Fibroblast of villous mesenchyme (primary cell): ENCODE results near the gene PBX1. TPM values are rescaled to one million over a fixed set of nuclear protein-coding genes. Genes with fewer than 3 reads are reported as not detected.

Experiments
- DNase-seq: peaks from one replicate; pipeline ENCODE4 v3.0.0-alpha.2; 2010; ENCODE audit warnings: low read depth
- H3K4me3 ChIP-seq: 2 replicates; pipeline ENCODE4 v1.5.1; 2011; ENCODE audit warnings: low read depth, mild to moderate bottlenecking, low read length
- total RNA-seq: library from RNA; depleted of rRNA; stranded (reverse); fragments of >200 nt; gene quantifications from 2 replicates; pipeline ENCODE4 v1.2.3, GENCODE V29; 2012
- TF ChIP-seq, protein P1 (sequence below): IDR thresholded peaks from 2 replicates; pipeline ENCODE4 v1.5.1; 2012; ENCODE audit warnings: low read depth, mild to moderate bottlenecking, low read length; ENCODE audit not compliant: insufficient read depth

The PBX1 gene
- total RNA-seq, 1 donor = 67.4 TPM

DNA sequence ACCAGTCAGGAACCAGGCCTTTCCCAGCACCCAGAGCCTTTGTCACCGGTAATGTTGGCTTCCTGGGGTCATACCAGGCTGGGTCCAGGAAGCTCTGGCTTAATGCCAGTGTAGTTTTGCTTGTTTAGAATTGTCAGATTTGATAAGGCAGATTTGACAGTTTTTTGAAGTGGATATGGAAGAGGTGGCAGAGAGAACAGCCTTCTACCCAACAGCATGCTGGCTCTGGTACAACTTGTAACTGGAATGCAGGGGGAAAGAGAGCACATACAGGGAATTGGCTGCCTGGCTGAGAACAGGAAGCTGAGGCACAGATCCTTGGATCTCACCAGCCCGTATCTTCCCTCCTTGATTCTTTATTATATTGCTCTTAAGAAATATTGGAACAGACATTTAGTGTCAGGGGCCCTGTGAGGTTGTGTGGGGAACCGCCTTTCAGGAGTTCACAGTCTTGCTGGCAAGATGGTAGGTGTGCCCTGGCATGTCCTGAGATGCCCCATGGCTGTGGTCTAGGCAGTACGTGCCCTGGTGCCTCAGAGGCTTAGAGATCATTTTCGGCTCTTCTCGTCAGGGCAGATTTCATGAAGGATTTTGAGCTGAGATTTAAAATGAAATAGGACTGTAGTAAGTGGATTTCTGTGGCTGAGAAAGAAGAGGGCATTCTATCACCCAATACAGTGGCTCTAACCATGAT lies 227.0 kb downstream of the PBX1 start:
- no peak for DNase-seq

DNA sequence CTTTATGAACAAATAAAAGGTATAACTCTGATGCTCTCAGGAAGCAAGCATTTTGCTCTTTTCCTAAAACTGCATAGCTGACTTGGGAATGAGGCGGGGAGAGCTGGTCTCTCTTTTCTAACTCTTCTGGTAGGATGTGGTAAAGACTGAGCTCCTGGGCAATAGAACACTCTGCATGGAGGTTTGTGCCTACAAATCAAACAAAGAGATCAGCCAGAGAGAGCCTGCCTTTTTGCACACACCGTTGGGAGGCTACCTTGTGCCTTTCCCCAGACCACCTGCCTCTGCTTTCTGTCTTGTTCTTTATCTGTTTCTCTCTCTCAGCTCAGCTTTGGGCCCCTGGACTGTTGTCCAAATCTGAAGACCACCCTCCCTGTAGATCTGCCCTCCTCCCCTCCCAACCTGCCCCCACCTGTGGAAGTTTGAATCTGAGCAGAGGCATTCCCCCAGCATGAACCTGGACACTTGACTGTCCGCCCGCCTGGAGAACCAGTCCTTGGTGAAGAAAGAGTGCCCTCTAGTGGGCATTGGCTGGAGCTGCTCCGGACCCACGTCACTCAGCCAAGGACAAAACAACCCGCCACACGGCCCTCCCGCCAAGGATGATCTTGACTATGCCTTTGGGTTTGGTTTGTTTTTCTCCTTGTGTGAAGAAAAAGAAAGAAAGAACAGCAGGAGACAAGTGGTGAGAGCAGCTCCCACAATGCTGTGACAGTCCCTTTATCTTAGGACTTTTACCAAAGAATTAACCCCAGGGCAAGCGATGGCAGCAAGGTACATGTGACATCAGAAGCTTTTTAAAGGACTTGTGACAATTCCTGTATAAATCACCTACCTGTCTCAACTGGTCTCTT lies 228.2 kb downstream of the PBX1 start:
- TF ChIP-seq, protein P1, sequence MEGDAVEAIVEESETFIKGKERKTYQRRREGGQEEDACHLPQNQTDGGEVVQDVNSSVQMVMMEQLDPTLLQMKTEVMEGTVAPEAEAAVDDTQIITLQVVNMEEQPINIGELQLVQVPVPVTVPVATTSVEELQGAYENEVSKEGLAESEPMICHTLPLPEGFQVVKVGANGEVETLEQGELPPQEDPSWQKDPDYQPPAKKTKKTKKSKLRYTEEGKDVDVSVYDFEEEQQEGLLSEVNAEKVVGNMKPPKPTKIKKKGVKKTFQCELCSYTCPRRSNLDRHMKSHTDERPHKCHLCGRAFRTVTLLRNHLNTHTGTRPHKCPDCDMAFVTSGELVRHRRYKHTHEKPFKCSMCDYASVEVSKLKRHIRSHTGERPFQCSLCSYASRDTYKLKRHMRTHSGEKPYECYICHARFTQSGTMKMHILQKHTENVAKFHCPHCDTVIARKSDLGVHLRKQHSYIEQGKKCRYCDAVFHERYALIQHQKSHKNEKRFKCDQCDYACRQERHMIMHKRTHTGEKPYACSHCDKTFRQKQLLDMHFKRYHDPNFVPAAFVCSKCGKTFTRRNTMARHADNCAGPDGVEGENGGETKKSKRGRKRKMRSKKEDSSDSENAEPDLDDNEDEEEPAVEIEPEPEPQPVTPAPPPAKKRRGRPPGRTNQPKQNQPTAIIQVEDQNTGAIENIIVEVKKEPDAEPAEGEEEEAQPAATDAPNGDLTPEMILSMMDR = peak; percentile 95
- DNase-seq = peak; percentile 85
- H3K4me3 ChIP-seq = no peak overlapping the region

More for the DNA sequence above, 227.0 kb downstream of the PBX1 start:
- H3K4me3 ChIP-seq = no peak overlapping the region
- TF ChIP-seq, protein P1 = no peak

DNA sequence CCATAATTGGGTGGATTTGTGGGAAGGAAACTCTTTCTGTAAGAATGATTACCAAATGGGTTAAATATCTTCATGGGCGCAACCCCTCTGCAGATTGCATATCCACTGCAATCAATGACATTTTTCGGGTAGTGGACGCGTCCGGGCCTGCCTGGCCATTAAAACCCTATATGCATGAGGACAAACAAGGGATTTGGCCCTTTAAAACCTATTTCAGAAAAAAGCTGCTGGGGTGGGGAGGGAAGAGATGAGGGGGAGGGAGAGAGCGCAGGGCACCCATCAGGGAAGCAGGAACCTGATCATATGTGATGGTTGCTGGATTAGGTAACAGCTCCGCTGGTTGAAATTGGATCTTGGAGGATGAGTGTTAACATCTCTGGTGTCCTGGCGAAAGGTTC lies 228.8 kb downstream of the PBX1 start:
- TF ChIP-seq, protein P1 = no peak
- H3K4me3 ChIP-seq = no peak overlapping the region
- no peak for DNase-seq

DNA sequence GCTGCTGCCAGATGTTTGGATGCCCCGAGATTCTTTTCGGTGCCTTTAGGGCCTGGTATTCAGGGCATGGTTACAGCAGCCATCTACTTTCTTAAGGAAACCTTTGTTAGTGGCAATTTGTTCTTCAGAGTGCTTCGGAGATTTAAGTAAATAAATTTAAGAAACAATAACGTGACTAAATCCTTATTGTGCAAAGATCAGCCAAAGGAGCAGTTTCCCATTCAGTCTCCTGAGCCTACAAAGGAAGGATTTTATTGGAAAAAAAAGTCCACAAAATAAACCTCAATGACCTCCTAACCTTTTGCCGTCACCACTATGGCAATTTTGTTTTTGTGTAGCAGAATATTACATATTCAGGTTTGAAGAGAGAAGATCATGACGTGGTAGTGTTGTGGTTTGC lies 231.1 kb downstream of the PBX1 start:
- TF ChIP-seq, protein P1 = no peak
- DNase-seq = no peak
- H3K4me3 ChIP-seq = no peak overlapping the region

DNA sequence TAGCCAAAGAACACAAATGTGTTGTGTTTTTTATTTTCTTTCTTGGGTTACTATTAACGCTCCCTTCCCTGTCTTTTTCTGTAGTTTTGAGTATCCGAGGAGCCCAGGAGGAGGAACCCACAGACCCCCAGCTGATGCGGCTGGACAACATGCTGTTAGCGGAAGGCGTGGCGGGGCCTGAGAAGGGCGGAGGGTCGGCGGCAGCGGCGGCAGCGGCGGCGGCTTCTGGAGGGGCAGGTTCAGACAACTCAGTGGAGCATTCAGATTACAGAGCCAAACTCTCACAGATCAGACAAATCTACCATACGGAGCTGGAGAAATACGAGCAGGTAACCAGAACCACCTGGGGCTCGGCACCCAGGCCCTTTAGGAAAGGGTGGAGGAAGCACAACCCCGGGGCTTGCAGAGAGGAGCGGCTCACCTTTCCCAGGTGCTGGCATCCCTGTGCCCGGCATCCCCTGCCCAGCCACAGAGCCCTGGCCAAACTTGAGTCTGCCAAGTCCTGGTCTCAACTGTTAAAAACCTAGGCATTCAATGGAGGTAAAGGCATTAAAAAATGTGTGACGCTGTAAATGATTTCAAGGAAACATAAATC lies 233.5 kb downstream of the PBX1 start:
- H3K4me3 ChIP-seq = no peak overlapping the region
- TF ChIP-seq, protein P1 = no peak
- no peak for DNase-seq

DNA sequence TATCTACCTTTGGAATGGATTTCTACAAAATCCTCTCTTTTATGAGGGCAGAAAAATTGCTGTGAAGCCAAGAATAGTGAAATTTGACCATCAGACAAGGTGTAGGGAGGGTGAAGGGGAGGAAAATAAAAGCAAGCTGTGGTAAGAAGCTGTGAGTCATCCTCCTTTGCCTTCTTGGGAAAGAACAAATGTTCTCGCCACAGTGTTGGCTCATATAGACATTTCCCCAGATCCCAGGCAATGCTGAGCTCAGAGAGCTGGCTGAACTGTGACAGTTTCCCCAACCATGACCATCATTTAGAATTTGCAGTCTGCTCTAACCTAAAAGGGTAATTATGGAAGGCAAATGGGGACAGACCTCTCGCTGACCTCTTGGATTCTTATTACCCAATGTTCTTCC lies 235.4 kb downstream of the PBX1 start:
- no peak overlapping the region for H3K4me3 ChIP-seq
- TF ChIP-seq, protein P1 = no peak
- peak; percentile 96 for DNase-seq
